Loucy (cell line): ENCODE data around the gene DCUN1D4.

Experiments
- EZH2phosphoT487 ChIP-seq: fragments of 200-600 bp; IDR thresholded peaks from 2 replicates; pipeline ENCODE4 v1.6.1; 2018; ENCODE audit warnings: antibody characterized with exemption, mild to moderate bottlenecking, moderate library complexity, borderline replicate concordance
- TF ChIP-seq, protein P1 (sequence below): fragments of 200-600 bp; sonication (generic); conservative IDR thresholded peaks from 2 replicates; pipeline ENCODE4 v1.5.1; 2014; ENCODE audit warnings: mild to moderate bottlenecking, antibody characterized with exemption, low read length

DNA sequence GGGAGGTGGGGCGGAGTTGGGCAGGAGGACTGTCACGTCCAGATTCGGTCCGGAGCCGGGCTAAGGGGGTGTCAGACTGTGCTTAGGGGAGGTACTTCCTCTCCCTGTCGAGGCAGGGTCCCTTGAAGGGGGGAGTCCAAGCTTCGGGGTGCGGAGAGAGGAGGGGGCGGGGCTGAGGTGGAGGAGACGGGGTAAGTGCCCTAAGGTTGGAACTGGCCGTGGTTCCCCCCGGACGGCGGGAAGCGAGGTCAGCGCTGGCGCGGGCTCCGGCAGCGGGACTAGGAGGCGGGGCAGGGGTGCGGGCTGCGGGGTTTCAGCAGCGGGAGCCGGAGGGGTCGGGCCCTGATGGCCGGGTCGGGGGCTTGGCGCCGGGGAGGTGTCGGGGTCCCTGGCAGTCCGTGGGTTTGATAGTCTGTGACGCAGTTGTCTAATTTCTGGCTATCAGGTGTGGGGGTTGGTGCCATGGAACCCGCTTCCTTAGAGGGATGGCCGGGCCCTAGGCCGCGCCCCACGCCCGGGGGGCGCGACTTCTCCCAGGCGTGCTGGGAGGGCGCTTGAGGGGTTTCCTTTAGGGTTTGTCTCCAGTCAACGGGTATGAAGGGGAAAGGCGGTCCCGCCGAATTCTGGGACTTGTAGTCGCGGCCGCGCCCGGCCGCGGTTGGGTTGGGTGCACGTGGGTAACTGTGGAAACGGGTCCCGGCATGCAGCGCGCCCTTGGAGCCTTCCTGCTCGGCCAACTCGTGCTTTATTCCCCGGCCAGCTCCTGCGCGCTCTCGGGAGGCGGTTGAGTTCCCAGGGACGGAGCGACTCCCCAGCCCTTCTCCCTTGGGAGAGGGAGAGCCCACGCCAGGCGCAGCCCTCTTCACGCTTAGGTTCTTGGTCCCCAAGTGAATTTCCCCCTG lies 1.5 kb downstream of the DCUN1D4 start:
- TF ChIP-seq, protein P1, sequence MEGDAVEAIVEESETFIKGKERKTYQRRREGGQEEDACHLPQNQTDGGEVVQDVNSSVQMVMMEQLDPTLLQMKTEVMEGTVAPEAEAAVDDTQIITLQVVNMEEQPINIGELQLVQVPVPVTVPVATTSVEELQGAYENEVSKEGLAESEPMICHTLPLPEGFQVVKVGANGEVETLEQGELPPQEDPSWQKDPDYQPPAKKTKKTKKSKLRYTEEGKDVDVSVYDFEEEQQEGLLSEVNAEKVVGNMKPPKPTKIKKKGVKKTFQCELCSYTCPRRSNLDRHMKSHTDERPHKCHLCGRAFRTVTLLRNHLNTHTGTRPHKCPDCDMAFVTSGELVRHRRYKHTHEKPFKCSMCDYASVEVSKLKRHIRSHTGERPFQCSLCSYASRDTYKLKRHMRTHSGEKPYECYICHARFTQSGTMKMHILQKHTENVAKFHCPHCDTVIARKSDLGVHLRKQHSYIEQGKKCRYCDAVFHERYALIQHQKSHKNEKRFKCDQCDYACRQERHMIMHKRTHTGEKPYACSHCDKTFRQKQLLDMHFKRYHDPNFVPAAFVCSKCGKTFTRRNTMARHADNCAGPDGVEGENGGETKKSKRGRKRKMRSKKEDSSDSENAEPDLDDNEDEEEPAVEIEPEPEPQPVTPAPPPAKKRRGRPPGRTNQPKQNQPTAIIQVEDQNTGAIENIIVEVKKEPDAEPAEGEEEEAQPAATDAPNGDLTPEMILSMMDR: no peak
- no peak for TF ChIP-seq EZH2phosphoT487
